Gastroesophageal sphincter (tissue), 4 donors: ENCODE data around the gene CMSS1. TPM values are rescaled to one million over a fixed set of nuclear protein-coding genes. Genes with fewer than 3 reads are reported as not detected.

Source experiments
- ATAC-seq: fragments of 150-250 bp; one replicate; pipeline ENCODE4 v1.9.1; 2016; ENCODE audit warnings: mild to moderate bottlenecking, moderate library complexity
- H3K27ac ChIP-seq, 4 donors: fragments of 200-600 bp; sonication (generic) in 3 of 4; 1 replicate in 3 of 4; 2 replicates in 1 of 4; pipeline ENCODE4 v1.5.1; 2016 to 2019
- H3K27me3 ChIP-seq: fragments of 200-600 bp; sonication (generic); one replicate; pipeline ENCODE4 v1.5.1; 2019
- H3K36me3 ChIP-seq, 2 donors: fragments of 200-600 bp; sonication (generic); one replicate each; pipeline ENCODE4 v1.5.1; 2019; ENCODE audit warnings: control low read depth in 1 of 2
- H3K4me1 ChIP-seq, 3 donors: fragments of 200-600 bp; sonication (generic); 1 replicate in 2 of 3; 2 replicates in 1 of 3; pipeline ENCODE4 v1.5.1; 2016 to 2019; ENCODE audit warnings: control low read depth in 2 of 3
- H3K4me3 ChIP-seq, 2 donors: fragments of 200-600 bp; sonication (generic); one replicate each; pipeline ENCODE4 v1.5.1; 2019; ENCODE audit warnings: mild to moderate bottlenecking in 1 of 2, moderate library complexity in 1 of 2
- H3K9me3 ChIP-seq, 3 donors: fragments of 200-600 bp; sonication (generic); one replicate each; pipeline ENCODE4 v1.5.1; 2017 to 2019; ENCODE audit warnings: control low read depth in 2 of 3
- EP300 ChIP-seq: sonication (generic); formaldehyde crosslinking; IDR thresholded peaks from one replicate; pipeline ENCODE4 v1.6.1; 2017; ENCODE audit warnings: antibody characterized with exemption, mild to moderate bottlenecking
- POLR2A ChIP-seq, 2 donors: fragments of 450-650 bp; IDR thresholded peaks; one replicate each; pipeline ENCODE4 v1.6.1; 2017; ENCODE audit warnings: antibody characterized with exemption in 2 of 2, mild to moderate bottlenecking in 2 of 2, moderate library complexity in 1 of 2
- POLR2AphosphoS5 ChIP-seq: sonication (generic); formaldehyde crosslinking; IDR thresholded peaks from one replicate; pipeline ENCODE4 v1.6.1; 2017; ENCODE audit warnings: antibody characterized with exemption
- WGBS, 2 donors: methylation state at CpG; one replicate each; pipeline ENCODE4 v1.1.5; 2018; ENCODE audit warnings: low coverage in 1 of 2; 5-methylcytosine and 5-hydroxymethylcytosine counted together
- total RNA-seq, 4 donors: library from RNA; depleted of rRNA; stranded (reverse); fragments of >200 nt; gene quantifications; one replicate each; pipeline ENCODE4 v1.1.0, GENCODE V29; 2016
- TF ChIP-seq, protein P1 (sequence below), 4 experiments: fragments of 200-600 bp in 2 of 4; fragments of 450-650 bp in 2 of 4; sonication (generic) in 1 of 4; IDR thresholded peaks; one replicate each; pipeline ENCODE4 v1.5.1; 2017 to 2019; ENCODE audit warnings: antibody characterized with exemption in 4 of 4, mild to moderate bottlenecking in 2 of 4, moderate library complexity in 2 of 4

CMSS1 gene
- total RNA-seq, 4 donors from 2014 or later: 15.2 to 20.8 (median 16.6) TPM

DNA sequence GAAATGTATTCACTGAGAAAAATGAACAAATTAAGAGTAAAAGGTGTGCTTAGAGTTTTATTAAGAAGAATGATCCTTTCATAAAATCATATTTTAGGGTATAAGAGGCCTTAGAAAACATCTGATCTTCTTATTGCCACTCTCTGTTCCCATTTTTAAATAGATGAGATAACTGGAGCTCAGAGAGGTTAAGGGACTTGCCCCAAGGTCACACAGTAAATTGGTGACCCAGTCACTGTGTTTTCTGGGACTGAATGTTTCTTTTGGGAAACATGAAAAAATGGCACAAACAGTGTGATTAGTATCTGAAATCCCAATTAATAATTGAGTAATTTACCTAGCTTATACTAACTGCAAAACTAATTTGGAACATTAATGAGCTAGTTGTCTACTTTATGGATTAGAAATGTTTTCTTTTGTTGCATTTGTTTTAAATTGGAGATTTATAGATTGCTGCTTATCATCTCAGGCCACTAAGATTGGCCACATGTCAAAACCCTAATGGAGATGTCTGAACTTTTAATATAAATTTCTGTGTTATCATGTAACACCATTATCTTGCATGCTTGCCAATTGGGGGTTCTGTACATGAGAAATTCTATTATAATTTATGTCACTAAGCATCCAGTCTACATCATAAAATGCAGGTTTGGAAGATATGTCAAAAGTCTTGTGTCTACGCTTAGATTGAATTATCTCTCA is 64.9 kb downstream of the CMSS1 start:
- H3K27ac ChIP-seq: peak overlapping the region; percentile 39 to 97 (median 76)
- no peak for ATAC-seq
- H3K27me3 ChIP-seq: no peaks in the 10 kb centered on the region
- H3K4me3 ChIP-seq: no peak overlapping the region
- no peaks in the 10 kb centered on the region for H3K36me3 ChIP-seq
- WGBS, 2 donors: 76 to 100% methylated on average over 1 of the region's 1 CpG
- H3K9me3 ChIP-seq: no peaks in the 10 kb centered on the region
- peaks cover 6 to 47% (median 8%) of the 10 kb centered on the region in 3 donors for H3K4me1 ChIP-seq
- TF ChIP-seq, protein P1, sequence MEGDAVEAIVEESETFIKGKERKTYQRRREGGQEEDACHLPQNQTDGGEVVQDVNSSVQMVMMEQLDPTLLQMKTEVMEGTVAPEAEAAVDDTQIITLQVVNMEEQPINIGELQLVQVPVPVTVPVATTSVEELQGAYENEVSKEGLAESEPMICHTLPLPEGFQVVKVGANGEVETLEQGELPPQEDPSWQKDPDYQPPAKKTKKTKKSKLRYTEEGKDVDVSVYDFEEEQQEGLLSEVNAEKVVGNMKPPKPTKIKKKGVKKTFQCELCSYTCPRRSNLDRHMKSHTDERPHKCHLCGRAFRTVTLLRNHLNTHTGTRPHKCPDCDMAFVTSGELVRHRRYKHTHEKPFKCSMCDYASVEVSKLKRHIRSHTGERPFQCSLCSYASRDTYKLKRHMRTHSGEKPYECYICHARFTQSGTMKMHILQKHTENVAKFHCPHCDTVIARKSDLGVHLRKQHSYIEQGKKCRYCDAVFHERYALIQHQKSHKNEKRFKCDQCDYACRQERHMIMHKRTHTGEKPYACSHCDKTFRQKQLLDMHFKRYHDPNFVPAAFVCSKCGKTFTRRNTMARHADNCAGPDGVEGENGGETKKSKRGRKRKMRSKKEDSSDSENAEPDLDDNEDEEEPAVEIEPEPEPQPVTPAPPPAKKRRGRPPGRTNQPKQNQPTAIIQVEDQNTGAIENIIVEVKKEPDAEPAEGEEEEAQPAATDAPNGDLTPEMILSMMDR (IDR thresholded peaks at IDR 0.05): no peak
- TF ChIP-seq EP300: no peak
- no peak for TF ChIP-seq POLR2AphosphoS5
- no peak for TF ChIP-seq POLR2A (IDR thresholded peaks at IDR 0.05)

DNA sequence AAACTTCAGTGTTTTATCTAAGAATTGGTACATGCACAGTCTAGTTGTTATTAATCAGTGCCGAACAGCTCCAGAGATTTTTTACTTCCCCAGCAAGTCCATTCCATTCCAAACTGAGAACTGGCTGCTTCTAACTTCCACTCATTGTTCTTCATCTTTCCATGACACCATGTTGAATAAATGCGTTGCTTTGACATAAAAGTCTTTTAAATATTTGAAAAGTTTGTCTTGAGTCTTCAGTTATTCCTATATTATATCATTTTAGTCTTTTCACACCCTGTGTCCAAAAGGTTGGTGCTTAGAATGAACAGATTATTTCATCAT is 65.4 kb downstream of the CMSS1 start:
- no peak for ATAC-seq

DNA sequence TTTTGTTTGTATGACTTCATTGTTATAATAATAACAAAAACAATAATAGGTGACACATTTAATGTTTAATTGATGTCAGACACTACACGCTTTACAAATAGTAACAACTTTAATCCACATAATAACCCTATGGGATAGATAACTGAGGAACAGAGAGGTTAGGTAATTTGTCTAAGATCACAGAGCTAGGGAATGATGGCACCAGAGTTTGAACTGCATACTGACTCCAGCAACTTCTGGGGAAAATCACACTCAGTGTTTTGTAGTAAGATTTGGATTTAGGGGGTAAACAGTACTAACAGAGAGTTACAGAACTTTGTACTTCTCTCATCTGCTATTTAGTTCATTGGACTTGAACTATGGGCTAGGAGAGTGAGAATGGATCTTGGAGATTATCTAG is 66.0 kb downstream of the CMSS1 start:
- Histone ChIP-seq H3K9me3 (no peaks in the 10 kb centered on the region), H3K27me3 (no peaks in the 10 kb centered on the region), H3K4me3 (no peak overlapping the region), H3K27ac (peak overlapping the region in 1 of 4 donors; percentile 34), H3K4me1 (peaks cover 6 to 38% (median 8%) of the 10 kb centered on the region in 3 donors), H3K36me3 (no peaks in the 10 kb centered on the region)
- no peak for TF ChIP-seq EP300
- TF ChIP-seq POLR2AphosphoS5: no peak
- TF ChIP-seq, protein P1 (IDR thresholded peaks at IDR 0.05): no peak
- no peak for TF ChIP-seq POLR2A (IDR thresholded peaks at IDR 0.05)
- 100% methylated on average over 1 of the region's 1 CpG for WGBS, 2 donors
- ATAC-seq: no peak

More for the DNA sequence above, 65.4 kb downstream of the CMSS1 start:
- 44 to 67% methylated on average over 2 of the region's 2 CpGs for WGBS, 2 donors
- peaks cover 6 to 42% (median 8%) of the 10 kb centered on the region in 3 donors for H3K4me1 ChIP-seq
- no peaks in the 10 kb centered on the region for H3K27me3 ChIP-seq
- peak overlapping the region in 2 of 4 donors; percentile 34 to 97 for H3K27ac ChIP-seq
- no peaks in the 10 kb centered on the region for H3K36me3 ChIP-seq
- no peak overlapping the region for H3K4me3 ChIP-seq
- H3K9me3 ChIP-seq: no peaks in the 10 kb centered on the region
- TF ChIP-seq, protein P1 (IDR thresholded peaks at IDR 0.05): no peak
- TF ChIP-seq POLR2A (IDR thresholded peaks at IDR 0.05) (no peak), EP300 (no peak), POLR2AphosphoS5 (no peak)

DNA sequence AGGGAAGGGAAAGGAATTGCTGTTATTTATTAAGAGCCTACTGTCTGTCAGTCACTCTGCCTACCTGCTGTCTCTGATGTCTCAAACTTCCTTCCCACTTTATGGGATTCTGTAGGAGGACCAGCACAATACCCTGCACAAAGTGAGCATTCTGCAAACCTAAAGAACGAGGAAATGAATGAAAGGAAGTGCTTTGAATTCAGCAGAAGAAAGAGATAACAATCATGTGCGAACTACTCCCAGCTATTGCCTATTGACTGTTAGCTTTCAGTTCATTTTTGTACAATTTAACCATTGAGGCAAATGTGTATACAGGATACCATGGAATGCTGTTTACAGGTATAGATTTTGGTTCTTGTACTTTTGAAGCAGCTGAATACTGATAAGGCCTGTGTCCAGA is 66.8 kb downstream of the CMSS1 start:
- Histone ChIP-seq H3K27me3 (no peaks in the 10 kb centered on the region), H3K27ac (peak overlapping the region in 1 of 4 donors; percentile 24), H3K4me3 (no peak overlapping the region), H3K4me1 (peaks cover 6 to 38% (median 8%) of the 10 kb centered on the region in 3 donors), H3K36me3 (no peaks in the 10 kb centered on the region), H3K9me3 (no peaks in the 10 kb centered on the region)
- no peak for ATAC-seq
- TF ChIP-seq, protein P1 (IDR thresholded peaks at IDR 0.05): no peak
- TF ChIP-seq POLR2AphosphoS5: no peak
- no peak for TF ChIP-seq EP300
- TF ChIP-seq POLR2A (IDR thresholded peaks at IDR 0.05): no peak
- WGBS, 2 donors: 69 to 82% methylated on average over 2 of the region's 2 CpGs

DNA sequence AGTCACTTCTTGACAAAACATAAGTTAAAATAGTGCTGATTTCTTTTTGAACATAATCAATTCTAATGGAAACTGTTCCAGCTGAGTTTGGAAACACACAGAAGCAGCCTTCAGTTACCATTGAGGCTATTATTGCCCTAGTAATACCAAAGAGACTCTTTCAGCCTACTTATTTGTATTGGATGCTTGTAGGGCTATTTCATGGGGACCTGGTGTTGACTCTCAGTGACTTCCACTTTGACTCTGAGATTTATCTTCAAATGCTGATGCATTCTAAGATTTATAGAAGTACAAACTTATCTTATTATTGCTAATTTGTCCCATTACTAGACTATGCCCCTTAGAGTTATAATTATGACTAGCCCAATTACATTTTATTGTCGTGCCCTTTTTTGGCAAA is 67.4 kb downstream of the CMSS1 start:
- Histone ChIP-seq H3K36me3 (no peaks in the 10 kb centered on the region), H3K9me3 (peaks cover 0 to under 1% (median 0%) of the 10 kb centered on the region in 3 donors), H3K4me1 (peaks cover 6 to 34% (median 8%) of the 10 kb centered on the region in 3 donors), H3K27ac (no peak overlapping the region), H3K27me3 (no peaks in the 10 kb centered on the region), H3K4me3 (no peak overlapping the region)
- TF ChIP-seq EP300: no peak
- TF ChIP-seq, protein P1 (IDR thresholded peaks at IDR 0.05): no peak
- 91 to 95% methylated on average over 1 of the region's 1 CpG for WGBS, 2 donors
- no peak for ATAC-seq
